A673 (cell line): ENCODE results near the gene KCNK17. TPM values are rescaled to one million over a fixed set of nuclear protein-coding genes. Genes with fewer than 3 reads are reported as not detected.

Source experiments
- BruUV-seq: library from RNA; stranded (reverse); fragments of 400-500 nt; replicated peaks from 2 replicates; lab custom pipeline; 2021; lab: Mats Ljungman, UMichigan
- CTCF ChIA-PET: fragments of 300-600 bp; sonication (Branson Sonifier 250); formaldehyde crosslinking; loops from one replicate; lab custom pipeline; 2022; ENCODE audit warnings: antibody characterized with exemption; lab: Charles Lee
- POLR2A ChIA-PET: fragments of 300-600 bp; sonication (Branson Sonifier 250); formaldehyde crosslinking; loops from one replicate; lab custom pipeline; 2022; ENCODE audit warnings: antibody characterized with exemption; ENCODE audit not compliant: low non-redundant PET; lab: Charles Lee
- DNase-seq: peaks from one replicate; pipeline ENCODE4 v3.0.0-alpha.2; 2015; ENCODE audit warnings: low spot score
- H3K27ac ChIP-seq: fragments of 200-600 bp; sonication (generic); 2 replicates; pipeline ENCODE4 v1.5.1; 2016; ENCODE audit warnings: mixed run types, low read depth, mild to moderate bottlenecking, mixed read lengths, antibody characterized with exemption, low read length; ENCODE audit not compliant: poor library complexity, severe bottlenecking
- H3K27me3 ChIP-seq: fragments of 200-600 bp; sonication (generic); replicated peaks from 2 replicates; pipeline ENCODE4 v1.6.1; 2017; ENCODE audit warnings: mixed run types, low read depth, mild to moderate bottlenecking, mixed read lengths, antibody characterized with exemption, low read length; ENCODE audit not compliant: insufficient read depth, poor library complexity
- H3K36me3 ChIP-seq: fragments of 200-600 bp; sonication (generic); 2 replicates; pipeline ENCODE4 v1.6.1; 2016; ENCODE audit warnings: mixed run types, mild to moderate bottlenecking, mixed read lengths, antibody characterized with exemption, low read length; ENCODE audit not compliant: insufficient read depth, poor library complexity, severe bottlenecking
- H3K4me1 ChIP-seq: fragments of 200-600 bp; sonication (generic); 2 replicates; pipeline ENCODE4 v1.6.1; 2017; ENCODE audit warnings: mixed run types, mild to moderate bottlenecking, mixed read lengths, antibody characterized with exemption, low read length; ENCODE audit not compliant: insufficient read depth, poor library complexity, severe bottlenecking
- H3K4me3 ChIP-seq: fragments of 200-600 bp; sonication (generic); 2 replicates; pipeline ENCODE4 v1.5.1; 2016; ENCODE audit warnings: low read depth, mixed run types, mild to moderate bottlenecking, mixed read lengths, low read length; ENCODE audit not compliant: poor library complexity, severe bottlenecking
- H3K9me3 ChIP-seq: fragments of 200-600 bp; sonication (generic); 2 replicates; pipeline ENCODE4 v1.6.1; 2016; ENCODE audit warnings: mixed run types, low read depth, mild to moderate bottlenecking, mixed read lengths, antibody characterized with exemption, low read length; ENCODE audit not compliant: poor library complexity, severe bottlenecking
- EZH2 ChIP-seq: fragments of 200-600 bp; sonication (generic); IDR thresholded peaks from 2 replicates; pipeline ENCODE4 v1.6.1; 2017; ENCODE audit warnings: borderline replicate concordance, low read depth, mild to moderate bottlenecking, mixed read lengths, antibody characterized with exemption, low read length; ENCODE audit not compliant: poor library complexity, severe bottlenecking
- intact Hi-C: fragments of 100-400 bp; cut with micrococcal nuclease; formaldehyde crosslinking; loops from one replicate; pipeline ENCODE4 v1.10.0; 2022; ENCODE audit not compliant: unreplicated experiment
- total RNA-seq: library from RNA; stranded (reverse); gene quantifications from 2 replicates; pipeline ENCODE4 v1.2.3, GENCODE V29; 2021
- TF ChIP-seq, protein P1 (sequence below): fragments of 300-800, 200-600 bp; sonication (generic); conservative IDR thresholded peaks from 2 replicates; pipeline ENCODE4 v1.5.1; 2017; ENCODE audit warnings: low read depth, mild to moderate bottlenecking, antibody characterized with exemption, low read length, moderate library complexity, mixed read lengths

KCNK17 gene
- total RNA-seq, 1 experiment from 2014 or later = not detected

DNA sequence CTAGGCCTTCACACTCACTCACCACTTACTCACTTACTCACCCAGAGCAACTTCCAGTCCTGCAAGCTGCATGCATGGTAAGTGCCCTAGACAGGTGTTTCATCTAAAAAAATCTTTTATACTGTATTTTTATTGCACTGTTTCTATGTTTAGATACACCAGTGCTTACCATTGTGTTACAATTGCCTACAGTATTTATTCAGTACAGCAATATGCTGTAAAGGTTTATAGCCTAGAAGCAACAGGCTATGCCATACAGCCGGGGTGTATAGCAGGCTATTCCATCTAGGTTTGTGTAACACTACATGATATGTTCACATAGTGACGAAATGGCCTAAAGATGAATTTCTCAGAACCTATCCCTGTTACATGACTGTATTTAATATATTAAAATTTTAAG, 47.8 kb downstream of the KCNK17 start:
- intact Hi-C loops = no loop called here
- Histone ChIP-seq H3K27ac (no peak overlapping the region), H3K4me1 (no peaks in the 10 kb centered on the region), H3K27me3 (peaks cover 9% of the 10 kb centered on the region), H3K4me3 (no peak overlapping the region), H3K36me3 (no peaks in the 10 kb centered on the region), H3K9me3 (no peaks in the 10 kb centered on the region)
- ChIA-PET CTCF (no interaction called here), POLR2A (no interaction called here)
- DNase-seq = no peak
- no TSS peak for BruUV-seq
- no peak for TF ChIP-seq EZH2
- TF ChIP-seq, protein P1, sequence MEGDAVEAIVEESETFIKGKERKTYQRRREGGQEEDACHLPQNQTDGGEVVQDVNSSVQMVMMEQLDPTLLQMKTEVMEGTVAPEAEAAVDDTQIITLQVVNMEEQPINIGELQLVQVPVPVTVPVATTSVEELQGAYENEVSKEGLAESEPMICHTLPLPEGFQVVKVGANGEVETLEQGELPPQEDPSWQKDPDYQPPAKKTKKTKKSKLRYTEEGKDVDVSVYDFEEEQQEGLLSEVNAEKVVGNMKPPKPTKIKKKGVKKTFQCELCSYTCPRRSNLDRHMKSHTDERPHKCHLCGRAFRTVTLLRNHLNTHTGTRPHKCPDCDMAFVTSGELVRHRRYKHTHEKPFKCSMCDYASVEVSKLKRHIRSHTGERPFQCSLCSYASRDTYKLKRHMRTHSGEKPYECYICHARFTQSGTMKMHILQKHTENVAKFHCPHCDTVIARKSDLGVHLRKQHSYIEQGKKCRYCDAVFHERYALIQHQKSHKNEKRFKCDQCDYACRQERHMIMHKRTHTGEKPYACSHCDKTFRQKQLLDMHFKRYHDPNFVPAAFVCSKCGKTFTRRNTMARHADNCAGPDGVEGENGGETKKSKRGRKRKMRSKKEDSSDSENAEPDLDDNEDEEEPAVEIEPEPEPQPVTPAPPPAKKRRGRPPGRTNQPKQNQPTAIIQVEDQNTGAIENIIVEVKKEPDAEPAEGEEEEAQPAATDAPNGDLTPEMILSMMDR = no peak

DNA sequence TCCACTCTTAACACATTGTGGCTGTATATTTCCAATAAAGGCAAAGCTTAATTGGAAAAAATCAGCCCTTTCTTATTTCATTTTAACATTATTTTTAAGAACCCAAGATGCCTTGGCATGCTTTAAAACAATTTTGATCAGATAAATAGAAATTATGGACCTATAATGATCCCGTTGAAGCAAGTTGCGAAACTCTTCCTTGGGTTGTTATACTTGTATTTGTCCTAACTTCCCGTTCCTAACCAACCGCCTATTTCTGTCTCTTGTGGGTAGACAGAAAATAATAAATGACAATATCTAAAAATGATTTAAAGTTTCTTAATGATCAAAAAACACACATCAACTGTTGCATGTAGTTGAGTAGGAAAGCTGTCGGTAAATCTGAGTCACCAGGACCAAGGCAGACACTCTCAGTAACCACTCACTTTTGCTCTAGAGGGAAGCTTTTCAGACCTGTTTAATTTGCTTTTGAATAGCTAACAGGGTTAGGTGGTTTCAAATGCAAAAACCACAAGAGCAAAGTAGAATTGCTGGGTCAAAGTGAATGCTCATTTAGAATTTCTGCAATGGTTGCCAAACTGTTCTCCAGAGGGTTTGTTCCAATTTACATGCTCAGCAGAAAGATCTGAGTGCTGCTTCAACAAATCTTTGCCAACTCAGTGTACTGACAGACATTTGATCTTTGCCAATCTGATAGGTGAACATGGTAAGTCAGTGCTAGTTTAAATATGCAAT, 50.7 kb downstream of the KCNK17 start:
- Histone ChIP-seq H3K4me1 (no peaks in the 10 kb centered on the region), H3K27me3 (peaks cover 13% of the 10 kb centered on the region), H3K36me3 (no peaks in the 10 kb centered on the region), H3K27ac (no peak overlapping the region), H3K9me3 (no peaks in the 10 kb centered on the region), H3K4me3 (no peak overlapping the region)
- no peak for TF ChIP-seq EZH2
- TF ChIP-seq, protein P1 = no peak
- BruUV-seq = no TSS peak
- CTCF ChIA-PET = no interaction called here
- POLR2A ChIA-PET = no interaction called here
- intact Hi-C loops = no loop called here
- DNase-seq = no peak

DNA sequence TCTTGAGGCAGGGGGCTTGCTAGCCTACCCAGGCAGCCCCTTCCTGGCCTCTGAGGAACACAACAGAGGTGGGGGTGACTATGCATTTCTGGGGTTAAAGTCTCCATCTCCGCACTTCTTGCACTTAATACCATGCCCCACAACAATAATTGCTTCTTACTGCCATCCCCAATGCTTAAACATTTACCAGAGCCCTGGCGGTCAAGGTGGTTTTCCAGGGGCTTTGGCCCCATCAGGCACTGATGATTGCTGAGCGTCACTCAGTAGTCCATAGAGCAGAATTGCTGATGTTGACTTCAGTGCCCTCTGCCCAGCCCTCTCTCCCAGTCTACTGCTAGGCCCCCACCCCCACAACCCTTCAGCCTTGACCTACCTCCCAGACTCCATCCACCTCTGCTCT, 52.5 kb downstream of the KCNK17 start:
- DNase-seq = no peak
- ChIA-PET CTCF (no interaction called here), POLR2A (no interaction called here)
- intact Hi-C loops = no loop called here
- no peak for TF ChIP-seq EZH2
- TF ChIP-seq, protein P1 = no peak
- no peaks in the 10 kb centered on the region for H3K4me1 ChIP-seq
- no peaks in the 10 kb centered on the region for H3K9me3 ChIP-seq
- H3K4me3 ChIP-seq = no peak overlapping the region
- H3K27me3 ChIP-seq = peaks cover 13% of the 10 kb centered on the region
- no peaks in the 10 kb centered on the region for H3K36me3 ChIP-seq
- H3K27ac ChIP-seq = no peak overlapping the region
- no TSS peak for BruUV-seq
